ENCODE results near the gene NAB2.
A peak's percentile ranks its signal among the peaks of the same experiment; 100 is the strongest.

NAB2 gene

DNA sequence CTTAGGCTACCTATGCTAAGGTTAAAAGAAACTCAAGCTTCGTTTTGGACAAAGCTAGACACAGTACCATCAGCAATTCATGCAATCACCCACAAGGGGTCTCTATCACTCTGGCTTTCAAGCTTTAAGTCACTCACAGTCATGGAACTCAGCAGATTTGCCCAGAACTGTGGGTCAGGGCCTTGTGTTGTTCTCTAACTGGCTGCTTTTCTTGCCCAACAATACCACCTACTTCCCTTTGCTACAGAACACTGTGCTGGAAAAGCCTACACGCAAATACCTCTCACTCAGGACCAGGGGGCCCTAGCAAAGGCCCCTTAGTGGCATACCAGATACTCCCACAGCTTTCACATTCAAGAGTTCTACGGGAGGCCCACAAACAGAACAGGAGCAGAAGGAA is 19.4 kb upstream of the NAB2 start:
- TF ChIP-seq, protein P1, sequence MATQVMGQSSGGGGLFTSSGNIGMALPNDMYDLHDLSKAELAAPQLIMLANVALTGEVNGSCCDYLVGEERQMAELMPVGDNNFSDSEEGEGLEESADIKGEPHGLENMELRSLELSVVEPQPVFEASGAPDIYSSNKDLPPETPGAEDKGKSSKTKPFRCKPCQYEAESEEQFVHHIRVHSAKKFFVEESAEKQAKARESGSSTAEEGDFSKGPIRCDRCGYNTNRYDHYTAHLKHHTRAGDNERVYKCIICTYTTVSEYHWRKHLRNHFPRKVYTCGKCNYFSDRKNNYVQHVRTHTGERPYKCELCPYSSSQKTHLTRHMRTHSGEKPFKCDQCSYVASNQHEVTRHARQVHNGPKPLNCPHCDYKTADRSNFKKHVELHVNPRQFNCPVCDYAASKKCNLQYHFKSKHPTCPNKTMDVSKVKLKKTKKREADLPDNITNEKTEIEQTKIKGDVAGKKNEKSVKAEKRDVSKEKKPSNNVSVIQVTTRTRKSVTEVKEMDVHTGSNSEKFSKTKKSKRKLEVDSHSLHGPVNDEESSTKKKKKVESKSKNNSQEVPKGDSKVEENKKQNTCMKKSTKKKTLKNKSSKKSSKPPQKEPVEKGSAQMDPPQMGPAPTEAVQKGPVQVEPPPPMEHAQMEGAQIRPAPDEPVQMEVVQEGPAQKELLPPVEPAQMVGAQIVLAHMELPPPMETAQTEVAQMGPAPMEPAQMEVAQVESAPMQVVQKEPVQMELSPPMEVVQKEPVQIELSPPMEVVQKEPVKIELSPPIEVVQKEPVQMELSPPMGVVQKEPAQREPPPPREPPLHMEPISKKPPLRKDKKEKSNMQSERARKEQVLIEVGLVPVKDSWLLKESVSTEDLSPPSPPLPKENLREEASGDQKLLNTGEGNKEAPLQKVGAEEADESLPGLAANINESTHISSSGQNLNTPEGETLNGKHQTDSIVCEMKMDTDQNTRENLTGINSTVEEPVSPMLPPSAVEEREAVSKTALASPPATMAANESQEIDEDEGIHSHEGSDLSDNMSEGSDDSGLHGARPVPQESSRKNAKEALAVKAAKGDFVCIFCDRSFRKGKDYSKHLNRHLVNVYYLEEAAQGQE (IDR thresholded peaks at IDR 0.05; ENCODE audit: insufficient read depth in 1 of 2, low read depth in 2 of 2, low read length in 2 of 2): no peak
- no peak for TF ChIP-seq TAF1 (IDR thresholded peaks at IDR 0.05; ENCODE audit: borderline replicate concordance, insufficient read depth, low read length)

DNA sequence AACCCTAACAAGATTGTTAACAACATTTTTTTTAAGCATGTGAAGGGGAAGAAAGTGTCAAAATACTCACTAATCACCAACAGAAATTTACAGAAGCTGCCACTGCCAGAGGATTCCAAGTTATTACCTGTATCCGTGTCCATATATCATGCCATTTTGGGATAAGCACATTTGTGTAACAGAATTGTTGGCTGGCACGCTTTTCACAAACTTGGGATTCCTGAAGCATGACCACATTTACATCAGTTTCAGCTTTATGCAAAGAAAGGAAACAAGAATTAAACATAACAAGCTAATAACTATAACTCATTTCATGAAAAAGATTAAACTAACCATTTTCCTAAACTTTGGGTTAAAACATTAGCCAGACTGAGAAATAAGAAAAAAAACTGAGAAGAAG is 16.3 kb upstream of the NAB2 start:
- TF ChIP-seq SIN3A (IDR thresholded peaks at IDR 0.05; ENCODE audit: borderline replicate concordance, insufficient read depth, low read length) (no peak), POLR2AphosphoS5 (IDR thresholded peaks at IDR 0.05; ENCODE audit: low read depth, low read length) (no peak), TAF1 (IDR thresholded peaks at IDR 0.05; ENCODE audit: borderline replicate concordance, insufficient read depth, low read length) (no peak), FOXP2 (optimal IDR thresholded peaks at IDR 0.05; ENCODE audit: borderline replicate concordance, extremely low read depth, extremely low read length, insufficient read depth) (no peak)
- TF ChIP-seq, protein P1 (IDR thresholded peaks at IDR 0.05; ENCODE audit: insufficient read depth in 1 of 2, low read depth in 2 of 2, low read length in 2 of 2): no peak

DNA sequence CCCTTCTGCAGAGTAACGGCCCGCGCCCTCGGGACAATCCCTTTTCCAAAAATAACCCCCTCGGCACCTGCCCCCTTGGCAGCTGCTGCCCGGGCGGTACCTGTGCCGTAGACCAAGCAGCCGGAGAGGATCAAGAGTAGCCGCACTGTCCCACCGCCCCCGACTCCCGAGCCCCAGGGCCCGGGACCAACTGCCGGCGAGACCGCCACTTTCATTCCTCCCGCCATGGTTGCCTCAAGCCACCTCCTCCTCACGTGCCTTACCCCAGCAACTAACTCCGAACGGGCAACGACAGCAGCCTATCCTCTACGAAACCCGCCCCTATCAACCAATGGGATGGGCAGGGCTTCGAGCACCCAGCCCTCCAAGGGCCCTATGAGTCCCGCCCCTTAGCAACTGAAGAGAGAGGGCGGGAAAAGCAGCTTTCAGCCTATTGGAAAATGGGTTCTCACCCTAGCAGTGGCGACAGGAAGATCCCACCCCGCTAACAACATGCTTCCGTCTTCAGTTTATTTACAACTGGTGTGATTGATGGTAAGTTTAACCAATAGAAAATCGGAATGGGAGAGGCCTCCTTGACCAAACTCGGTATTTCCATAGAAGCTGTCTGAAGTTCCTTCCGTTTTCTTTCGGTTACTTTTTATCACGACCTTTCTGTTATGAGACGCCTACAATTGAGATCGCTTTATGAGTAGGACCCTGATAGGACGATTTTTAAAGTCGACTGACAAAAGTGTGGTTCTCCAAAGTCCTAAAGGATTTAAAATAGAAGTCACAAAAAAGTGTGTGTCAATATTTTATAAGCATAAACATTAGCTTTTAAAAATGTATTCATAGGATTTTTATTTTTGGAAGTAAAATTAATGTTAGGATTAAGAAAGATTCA is 10.2 kb upstream of the NAB2 start, which contains the start of gene NEMP1:
Gene NEMP1 (minus strand): TSS at position 273 of the 886 bp plus-strand sequence. CDS start 46 bp downstream, at position 227.
- TF ChIP-seq SIN3A (IDR thresholded peaks at IDR 0.05; ENCODE audit: borderline replicate concordance, insufficient read depth, low read length) (peak; percentile 79; the same call in 1 of the 2 replicates), TAF1 (IDR thresholded peaks at IDR 0.05; ENCODE audit: borderline replicate concordance, insufficient read depth, low read length) (0 out of 2 replicates have a peak, but pooled peaks have one; percentile 36), POLR2AphosphoS5 (IDR thresholded peaks at IDR 0.05; ENCODE audit: low read depth, low read length) (peak; percentile 65; the same call in 1 of the 2 replicates), FOXP2 (optimal IDR thresholded peaks at IDR 0.05; ENCODE audit: borderline replicate concordance, extremely low read depth, extremely low read length, insufficient read depth) (peak; percentile 15)
- TF ChIP-seq, protein P1 (IDR thresholded peaks at IDR 0.05; ENCODE audit: insufficient read depth in 1 of 2, low read depth in 2 of 2, low read length in 2 of 2): no peak; a peak in 1 of 4 replicates

DNA sequence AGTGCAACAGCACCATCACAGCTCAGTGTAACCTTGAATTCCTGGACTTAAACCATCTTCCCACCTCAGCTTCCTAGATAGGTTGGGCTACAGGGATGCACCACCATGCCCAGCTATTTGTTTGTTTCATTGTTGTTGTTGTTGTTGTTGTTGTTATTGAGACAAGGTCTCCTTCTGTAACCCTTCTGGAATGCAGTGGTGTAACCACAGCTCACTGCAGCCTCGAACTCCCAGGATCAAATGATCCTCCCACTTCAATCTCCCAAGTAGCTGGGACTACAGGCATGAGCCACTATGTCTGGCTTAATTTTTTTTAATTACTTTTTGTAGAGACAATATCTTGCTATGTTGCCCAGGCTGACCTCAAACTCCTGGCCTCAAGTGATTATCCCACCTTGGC is 9.1 kb upstream of the NAB2 start:
- TF ChIP-seq, protein P1 (IDR thresholded peaks at IDR 0.05; ENCODE audit: insufficient read depth in 1 of 2, low read depth in 2 of 2, low read length in 2 of 2): no peak
- TF ChIP-seq SIN3A (IDR thresholded peaks at IDR 0.05; ENCODE audit: borderline replicate concordance, insufficient read depth, low read length) (no peak), TAF1 (IDR thresholded peaks at IDR 0.05; ENCODE audit: borderline replicate concordance, insufficient read depth, low read length) (no peak), POLR2AphosphoS5 (IDR thresholded peaks at IDR 0.05; ENCODE audit: low read depth, low read length) (no peak), FOXP2 (optimal IDR thresholded peaks at IDR 0.05; ENCODE audit: borderline replicate concordance, extremely low read depth, extremely low read length, insufficient read depth) (no peak)
